Nephron (organoid): ENCODE results near the gene SQOR.
"Not testable (repeated sequence)": the region's sequence is repeated elsewhere in the genome, so short reads cannot be mapped to it uniquely, and the experiment has no call there.

ENCODE experiments used
- H3K27ac Mint-ChIP-seq, 3 experiments: 2 replicates each; pipeline ENCODE4 v1.8.0; 2020; ENCODE audit warnings: mixed read lengths in 3 of 3, mild to moderate bottlenecking in 2 of 3, moderate library complexity in 1 of 3
- H3K27me3 Mint-ChIP-seq: 2 replicates; pipeline ENCODE4 v1.8.0; 2021; ENCODE audit warnings: low read depth, mild to moderate bottlenecking, moderate library complexity, mixed read lengths
- H3K36me3 Mint-ChIP-seq: 2 replicates; pipeline ENCODE4 v1.8.0; 2020; ENCODE audit warnings: low read depth, mixed read lengths
- H3K4me1 Mint-ChIP-seq: 2 replicates; pipeline ENCODE4 v1.8.0; 2020; ENCODE audit warnings: mixed read lengths
- H3K4me3 Mint-ChIP-seq, 3 experiments: 2 replicates each; pipeline ENCODE4 v1.8.0; 2020; ENCODE audit warnings: mild to moderate bottlenecking in 3 of 3, mixed read lengths in 3 of 3, moderate library complexity in 2 of 3
- H3K9me3 Mint-ChIP-seq: 2 replicates; pipeline ENCODE4 v1.8.0; 2020; ENCODE audit warnings: mixed read lengths
- CTCF ChIP-seq, 3 experiments: fragments of 200-600 bp; sonication (generic); IDR thresholded peaks; one replicate each; pipeline ENCODE4 v1.5.0; 2021; ENCODE audit warnings: antibody characterized with exemption in 3 of 3; ENCODE audit not compliant: unreplicated experiment in 3 of 3

The SQOR gene

GRCh38 chr15:45648521-45649200 lies 13.8 kb downstream of the SQOR start:
- H3K4me1 Mint-ChIP-seq, result peaks cover 22% of the 10 kb centered on the region
- no peaks in the 10 kb centered on the region for H3K36me3 Mint-ChIP-seq
- H3K27ac Mint-ChIP-seq, result peak overlapping the region; percentile 57 to 86 (median 85)
- H3K4me3 Mint-ChIP-seq, result no peak overlapping the region
- H3K27me3 Mint-ChIP-seq, result peaks cover 12% of the 10 kb centered on the region
- H3K9me3 Mint-ChIP-seq, result no peaks in the 10 kb centered on the region
- no peak for TF ChIP-seq CTCF (IDR thresholded peaks at IDR 0.05; ENCODE audit: unreplicated experiment in 3 of 3)

- Mint-ChIP-seq H3K27ac (peak overlapping the region in 2 of 3 experiments; percentile 40 to 48), H3K4me1 (peaks cover 22% of the 10 kb centered on the region)
- not testable (repeated sequence) for H3K4me3 Mint-ChIP-seq, H3K9me3 Mint-ChIP-seq, H3K36me3 Mint-ChIP-seq, H3K27me3 Mint-ChIP-seq
These were observed 15.2 kb downstream of the SQOR start for GRCh38 chr15:45650007-45650406.

- H3K27me3 Mint-ChIP-seq, result peaks cover 8% of the 10 kb centered on the region
- H3K4me1 Mint-ChIP-seq, result peaks cover 15% of the 10 kb centered on the region
- no peak for TF ChIP-seq CTCF (IDR thresholded peaks at IDR 0.05; ENCODE audit: unreplicated experiment in 3 of 3)
- H3K9me3 Mint-ChIP-seq, result no peaks in the 10 kb centered on the region
- H3K27ac Mint-ChIP-seq, result no peak overlapping the region
- H3K4me3 Mint-ChIP-seq, result no peak overlapping the region
- H3K36me3 Mint-ChIP-seq, result no peaks in the 10 kb centered on the region
These were observed 16.2 kb downstream of the SQOR start for GRCh38 chr15:45650889-45651525.

- H3K9me3 Mint-ChIP-seq, result no peaks in the 10 kb centered on the region
- H3K27me3 Mint-ChIP-seq, result peaks cover 8% of the 10 kb centered on the region
- no peak overlapping the region for H3K4me3 Mint-ChIP-seq
- H3K4me1 Mint-ChIP-seq, result peaks cover 8% of the 10 kb centered on the region
- no peaks in the 10 kb centered on the region for H3K36me3 Mint-ChIP-seq
- no peak overlapping the region for H3K27ac Mint-ChIP-seq
- no peak for TF ChIP-seq CTCF (IDR thresholded peaks at IDR 0.05; ENCODE audit: unreplicated experiment in 3 of 3)
These were observed 19.0 kb downstream of the SQOR start for GRCh38 chr15:45653702-45654424.

GRCh38 chr15:45654749-45655148 lies 19.9 kb downstream of the SQOR start:
- H3K9me3 Mint-ChIP-seq, result no peaks in the 10 kb centered on the region

More at GRCh38 chr15:45654749-45655148, 19.9 kb downstream of the SQOR start:
- no peak for TF ChIP-seq CTCF (IDR thresholded peaks at IDR 0.05; ENCODE audit: unreplicated experiment in 3 of 3)
- Mint-ChIP-seq H3K4me1 (peaks cover 5% of the 10 kb centered on the region), H3K36me3 (no peaks in the 10 kb centered on the region), H3K4me3 (no peak overlapping the region), H3K27ac (no peak overlapping the region), H3K27me3 (peaks cover 8% of the 10 kb centered on the region)
